Keratinocyte (primary cell): ENCODE measurements around the gene CSRNP2. TPM values are rescaled to one million over a fixed set of nuclear protein-coding genes. Genes with fewer than 3 reads are reported as not detected.

Experiments
- DNase-seq: peaks from one replicate; pipeline ENCODE4 v3.0.0-alpha.2; 2011; ENCODE audit warnings: low read depth, missing footprints, low spot score
- FAIRE-seq: peaks from 2 replicates; lab custom pipeline; 2011; peaks lifted over from hg19 to GRCh38; lab: Jason Lieb, UNC
- H2AFZ ChIP-seq: 2 replicates; pipeline ENCODE4 v1.6.0; 2012; ENCODE audit warnings: low read length, control low read depth, inconsistent platforms; ENCODE audit not compliant: control insufficient read depth
- H3K27ac ChIP-seq: 2 replicates; pipeline ENCODE4 v1.5.1; 2011; ENCODE audit warnings: low read length; ENCODE audit not compliant: control insufficient read depth, insufficient read depth
- H3K27me3 ChIP-seq: 3 replicates; pipeline ENCODE4 v1.6.0; 2011; ENCODE audit warnings: low read length; ENCODE audit not compliant: control insufficient read depth, insufficient read depth; ENCODE audit errors: extremely low read depth
- H3K36me3 ChIP-seq, 2 experiments: 2 replicates in 1 of 2; 3 replicates in 1 of 2; pipeline ENCODE4 v1.5.1; 2011; ENCODE audit warnings: low read length in 2 of 2, mild to moderate bottlenecking in 1 of 2; ENCODE audit not compliant: control insufficient read depth in 2 of 2, insufficient read depth in 2 of 2; ENCODE audit errors: extremely low read depth in 1 of 2
- H3K4me1 ChIP-seq: 3 replicates; pipeline ENCODE4 v1.5.1; 2011; ENCODE audit warnings: low read length; ENCODE audit not compliant: control insufficient read depth, insufficient read depth; ENCODE audit errors: extremely low read depth
- H3K4me2 ChIP-seq: 3 replicates; pipeline ENCODE4 v1.6.0; 2011; ENCODE audit warnings: low read depth, low read length; ENCODE audit not compliant: control insufficient read depth, insufficient read depth; ENCODE audit errors: extremely low read depth
- H3K4me3 ChIP-seq, 3 experiments: fragments of 200-600 bp in 1 of 3; sonication (generic) in 1 of 3; 2 replicates in 2 of 3; 3 replicates in 1 of 3; pipeline ENCODE4 v1.5.1; 2011 to 2016; ENCODE audit warnings: low read length in 3 of 3, mild to moderate bottlenecking in 3 of 3, control low read depth in 2 of 3, inconsistent platforms in 1 of 3, low read depth in 1 of 3, mixed read lengths in 1 of 3, mixed run types in 1 of 3, moderate library complexity in 1 of 3; ENCODE audit not compliant: control insufficient read depth in 2 of 3, insufficient read depth in 2 of 3; ENCODE audit errors: extremely low read depth in 1 of 3
- H3K79me2 ChIP-seq: 2 replicates; pipeline ENCODE4 v1.6.0; 2012; ENCODE audit warnings: low read length; ENCODE audit not compliant: control insufficient read depth, insufficient read depth
- H3K9ac ChIP-seq: 3 replicates; pipeline ENCODE4 v1.6.0; 2011; ENCODE audit warnings: low read length; ENCODE audit not compliant: control insufficient read depth, insufficient read depth; ENCODE audit errors: extremely low read depth
- H3K9me1 ChIP-seq: 3 replicates; pipeline ENCODE4 v1.6.0; 2011; ENCODE audit warnings: low read length; ENCODE audit not compliant: control insufficient read depth, insufficient read depth; ENCODE audit errors: extremely low read depth
- H3K9me3 ChIP-seq: 2 replicates; pipeline ENCODE4 v1.5.1; 2012; ENCODE audit warnings: low read depth, low read length; ENCODE audit not compliant: control insufficient read depth
- H4K20me1 ChIP-seq: 3 replicates; pipeline ENCODE4 v1.6.0; 2011; ENCODE audit warnings: low read length; ENCODE audit not compliant: control insufficient read depth, insufficient read depth; ENCODE audit errors: extremely low read depth
- EZH2 ChIP-seq: IDR thresholded peaks from one replicate; pipeline ENCODE4 v1.6.1; 2012; ENCODE audit warnings: inconsistent platforms, mild to moderate bottlenecking, low read length, moderate library complexity
- dilution Hi-C: fragments of 300-500 bp; cut with MboI; formaldehyde crosslinking; loops from one replicate; pipeline ENCODE4 v1.7.0; 2020; ENCODE audit warnings: low sequenced_read_pairs; ENCODE audit not compliant: extremely low pct_ligation_motif_present
- polyA plus RNA-seq, 5 experiments: library from polyadenylated mRNA; depleted of rRNA in 3 of 5; stranded (reverse) in 3 of 5; stranded (forward) in 1 of 5; unstranded in 1 of 5; fragments of >200 nt; gene quantifications; 1 replicate in 1 of 5; 2 replicates in 3 of 5; 3 replicates in 1 of 5; pipeline versions ENCODE4 v1.2.1 to v1.2.3, GENCODE V29; 2011 to 2012; ENCODE audit warnings: missing spikeins in 2 of 5, low read depth in 1 of 5, low replicate concordance in 1 of 5
- TF ChIP-seq, protein P1 (sequence below), 3 experiments: IDR thresholded peaks in 1 of 3; conservative IDR thresholded peaks in 1 of 3; optimal IDR thresholded peaks in 1 of 3; 2 replicates in 2 of 3; 3 replicates in 1 of 3; pipeline versions ENCODE3 to v1.5.1; 2011; ENCODE audit warnings: low read length in 3 of 3, mild to moderate bottlenecking in 3 of 3, moderate library complexity in 2 of 3, control low read depth in 1 of 3, inconsistent platforms in 1 of 3; ENCODE audit not compliant: insufficient read depth in 2 of 3; ENCODE audit errors: extremely low read depth in 1 of 3

The CSRNP2 gene
- polyA plus RNA-seq, 1 donor (not counting 4 experiments of a cell fraction or from before 2014, with no cell fraction given), result 18.4 TPM

DNA sequence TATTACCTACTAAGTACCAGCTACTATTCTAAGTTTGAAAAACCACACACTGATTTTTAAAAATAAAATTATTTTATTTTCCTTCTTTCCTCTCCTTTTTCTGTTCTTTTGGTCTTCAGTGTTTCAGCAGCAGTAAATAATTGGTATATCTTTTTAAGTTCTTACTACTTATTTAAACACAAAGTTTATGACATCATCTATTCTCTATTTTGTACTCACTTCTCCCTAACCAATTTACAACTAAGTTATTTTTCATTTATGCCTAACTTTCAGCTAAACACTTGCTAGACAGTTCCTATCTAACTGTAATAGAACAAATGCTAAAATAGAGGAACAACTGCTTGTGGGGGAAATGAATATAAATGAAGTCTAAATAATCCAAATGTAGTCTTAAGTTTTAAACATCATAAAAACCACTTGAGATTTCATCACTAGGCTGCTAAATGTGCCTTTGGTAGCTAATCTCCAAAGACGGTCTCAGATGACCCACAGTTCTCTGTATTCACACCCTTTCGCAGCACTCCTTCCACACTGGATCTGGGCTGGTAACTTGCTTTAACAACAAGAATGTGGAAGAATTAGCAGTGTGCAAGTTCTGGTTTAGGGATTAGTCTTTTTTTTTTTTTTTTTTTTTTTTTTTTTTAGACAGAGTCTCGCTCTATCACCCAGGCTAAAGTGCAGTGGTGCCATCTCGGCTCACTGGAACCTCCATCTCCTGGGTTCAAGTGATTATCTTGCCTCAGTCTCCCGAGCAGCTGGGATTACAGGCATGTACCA is 48.5 kb upstream of the CSRNP2 start:
- H3K36me3 ChIP-seq, result no peaks in the 10 kb centered on the region
- H3K79me2 ChIP-seq, result no peaks in the 10 kb centered on the region
- no peak overlapping the region for H3K27ac ChIP-seq
- no peaks in the 10 kb centered on the region for H3K9me1 ChIP-seq
- TF ChIP-seq EZH2, result no peak
- TF ChIP-seq, protein P1, sequence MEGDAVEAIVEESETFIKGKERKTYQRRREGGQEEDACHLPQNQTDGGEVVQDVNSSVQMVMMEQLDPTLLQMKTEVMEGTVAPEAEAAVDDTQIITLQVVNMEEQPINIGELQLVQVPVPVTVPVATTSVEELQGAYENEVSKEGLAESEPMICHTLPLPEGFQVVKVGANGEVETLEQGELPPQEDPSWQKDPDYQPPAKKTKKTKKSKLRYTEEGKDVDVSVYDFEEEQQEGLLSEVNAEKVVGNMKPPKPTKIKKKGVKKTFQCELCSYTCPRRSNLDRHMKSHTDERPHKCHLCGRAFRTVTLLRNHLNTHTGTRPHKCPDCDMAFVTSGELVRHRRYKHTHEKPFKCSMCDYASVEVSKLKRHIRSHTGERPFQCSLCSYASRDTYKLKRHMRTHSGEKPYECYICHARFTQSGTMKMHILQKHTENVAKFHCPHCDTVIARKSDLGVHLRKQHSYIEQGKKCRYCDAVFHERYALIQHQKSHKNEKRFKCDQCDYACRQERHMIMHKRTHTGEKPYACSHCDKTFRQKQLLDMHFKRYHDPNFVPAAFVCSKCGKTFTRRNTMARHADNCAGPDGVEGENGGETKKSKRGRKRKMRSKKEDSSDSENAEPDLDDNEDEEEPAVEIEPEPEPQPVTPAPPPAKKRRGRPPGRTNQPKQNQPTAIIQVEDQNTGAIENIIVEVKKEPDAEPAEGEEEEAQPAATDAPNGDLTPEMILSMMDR (optimal IDR thresholded peaks at IDR 0.05 in 1 of 3, IDR thresholded peaks at IDR 0.05 in 1 of 3, conservative IDR thresholded peaks at IDR 0.05 in 1 of 3; ENCODE audit: extremely low read depth in 1 of 3, insufficient read depth in 2 of 3, low read length in 3 of 3), result no peak
- no peak overlapping the region for H3K4me3 ChIP-seq
- no peaks in the 10 kb centered on the region for H4K20me1 ChIP-seq
- H2AFZ ChIP-seq, result no peak overlapping the region
- H3K27me3 ChIP-seq, result no peaks in the 10 kb centered on the region
- dilution Hi-C loops, result no loop called here
- H3K4me2 ChIP-seq, result no peak overlapping the region
- no peak overlapping the region for H3K9ac ChIP-seq
- no peak for FAIRE-seq
- no peaks in the 10 kb centered on the region for H3K9me3 ChIP-seq
- DNase-seq, result no peak
- H3K4me1 ChIP-seq, result peaks cover 14% of the 10 kb centered on the region

DNA sequence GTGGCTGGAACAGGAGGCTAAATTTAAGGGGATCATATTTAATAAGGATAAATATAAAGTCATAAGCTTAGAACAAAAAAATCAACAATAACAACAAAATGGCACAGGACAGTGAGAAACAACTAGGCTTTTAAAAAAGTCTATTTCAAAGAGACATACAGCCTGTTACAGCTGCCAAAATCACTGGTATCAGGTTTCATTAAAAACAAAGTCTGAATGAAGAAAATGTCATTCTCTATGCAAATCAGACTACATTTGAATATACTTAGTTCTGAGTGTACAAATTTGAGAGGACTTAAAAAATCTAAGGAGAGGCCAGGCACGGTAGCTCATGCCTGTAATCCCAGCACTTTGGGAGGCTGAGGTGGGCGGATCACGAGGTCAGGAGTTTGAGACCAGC is 45.5 kb upstream of the CSRNP2 start:
- no peaks in the 10 kb centered on the region for H3K9me1 ChIP-seq
- no peaks in the 10 kb centered on the region for H3K27me3 ChIP-seq
- no peak for FAIRE-seq
- no peaks in the 10 kb centered on the region for H3K9me3 ChIP-seq
- H4K20me1 ChIP-seq, result no peaks in the 10 kb centered on the region
- H3K27ac ChIP-seq, result no peak overlapping the region
- peaks cover 6% of the 10 kb centered on the region in 2 experiments for H3K36me3 ChIP-seq
- no peaks in the 10 kb centered on the region for H3K79me2 ChIP-seq
- no peak for DNase-seq
- H3K4me2 ChIP-seq, result no peak overlapping the region
- no peak overlapping the region for H3K9ac ChIP-seq
- dilution Hi-C loops, result no loop called here
- no peak overlapping the region for H2AFZ ChIP-seq
- no peak overlapping the region for H3K4me3 ChIP-seq
- peaks cover 22% of the 10 kb centered on the region for H3K4me1 ChIP-seq
- TF ChIP-seq EZH2, result no peak
- TF ChIP-seq, protein P1 (optimal IDR thresholded peaks at IDR 0.05 in 1 of 3, IDR thresholded peaks at IDR 0.05 in 1 of 3, conservative IDR thresholded peaks at IDR 0.05 in 1 of 3; ENCODE audit: extremely low read depth in 1 of 3, insufficient read depth in 2 of 3, low read length in 3 of 3), result no peak
